Transverse colon (tissue), 4 donors: ENCODE results near the gene OOSP4B. TPM values are rescaled to one million over a fixed set of nuclear protein-coding genes. Genes with fewer than 3 reads are reported as not detected.

Experiments
- DNase-seq: peaks from one replicate; pipeline ENCODE4 v3.0.0-alpha.2; 2019
- H3K27ac ChIP-seq, 4 donors: fragments of 200-600 bp; sonication (generic); 2 replicates each; pipeline ENCODE4 v1.5.1; 2016 to 2018; ENCODE audit warnings: inconsistent platforms in 4 of 4
- H3K27me3 ChIP-seq: fragments of 200-600 bp; sonication (generic); 2 replicates; pipeline ENCODE4 v1.5.1; 2017; ENCODE audit warnings: inconsistent platforms
- H3K36me3 ChIP-seq, 4 donors: fragments of 200-600 bp; sonication (generic); 2 replicates each; pipeline ENCODE4 v1.5.1; 2017 to 2019; ENCODE audit warnings: inconsistent platforms in 4 of 4
- H3K4me1 ChIP-seq, 4 donors: fragments of 200-600 bp; sonication (generic); 2 replicates each; pipeline ENCODE4 v1.5.1; 2017 to 2020; ENCODE audit warnings: inconsistent platforms in 4 of 4
- H3K4me3 ChIP-seq, 4 donors: fragments of 200-600 bp; sonication (generic); 1 replicate in 1 of 4; 2 replicates in 3 of 4; pipeline versions ENCODE4 v1.5.1 to v1.6.1; 2017 to 2019; ENCODE audit warnings: inconsistent platforms in 4 of 4
- H3K9me3 ChIP-seq, 2 donors: fragments of 200-600 bp; sonication (generic); 2 replicates each; pipeline ENCODE4 v1.5.1; 2017 to 2019; ENCODE audit warnings: inconsistent platforms in 2 of 2
- CTCF ChIP-seq, 5 experiments: fragments of 200-600 bp in 3 of 5; fragments of 450-650 bp in 2 of 5; sonication (generic) in 3 of 5; IDR thresholded peaks; 1 replicate in 2 of 5; 2 replicates in 3 of 5; pipeline ENCODE4 v1.5.1; 2016 to 2017; ENCODE audit warnings: antibody characterized with exemption in 5 of 5, inconsistent platforms in 3 of 5, mild to moderate bottlenecking in 2 of 5, moderate library complexity in 1 of 5
- EP300 ChIP-seq: sonication (generic); formaldehyde crosslinking; IDR thresholded peaks from one replicate; pipeline ENCODE4 v1.6.1; 2017; ENCODE audit warnings: antibody characterized with exemption, low read depth
- POLR2A ChIP-seq: fragments of 450-650 bp; IDR thresholded peaks from one replicate; pipeline ENCODE4 v1.6.1; 2016; ENCODE audit warnings: antibody characterized with exemption, mild to moderate bottlenecking, moderate library complexity
- POLR2AphosphoS5 ChIP-seq, 3 donors: sonication (generic); formaldehyde crosslinking; IDR thresholded peaks; one replicate each; pipeline ENCODE4 v1.6.1; 2016; ENCODE audit warnings: antibody characterized with exemption in 3 of 3
- WGBS, 2 donors: methylation state at CpG; one replicate each; pipeline ENCODE4 v1.1.5; 2018; ENCODE audit warnings: low coverage in 1 of 2; 5-methylcytosine and 5-hydroxymethylcytosine counted together
- in situ Hi-C, 4 donors: fragments of 200-750 bp; cut with MboI; loops; one replicate each; pipeline versions ENCODE4 v1.15.0 to v1.15.1; 2017; ENCODE audit warnings: low sequenced_read_pairs in 3 of 4, low pct_ligation_motif_present in 1 of 4, low pct_unique_long_range_greater_than_20kb in 1 of 4
- intact Hi-C: fragments of 100-400 bp; cut with DNase I; formaldehyde crosslinking; loops from one replicate; pipeline ENCODE4 v1.15.1; 2023; ENCODE audit warnings: low total_unique reads
- total RNA-seq, 4 donors: library from RNA; depleted of rRNA; stranded (reverse); fragments of >200 nt; gene quantifications; one replicate each; pipeline ENCODE4 v1.1.0, GENCODE V29; 2016

Gene OOSP4B
- not detected for total RNA-seq

GRCh38 chr11:60016881-60017280 is at the start of gene OOSP4B:
OOSP4B (plus strand) TSS chr11:60017181.
- intact Hi-C loops, result no loop called here
- H3K36me3 ChIP-seq, result no peaks in the 10 kb centered on the region
- no peaks in the 10 kb centered on the region for H3K9me3 ChIP-seq
- H3K4me1 ChIP-seq, result no peaks in the 10 kb centered on the region
- H3K4me3 ChIP-seq, result no peak within 1 kb of the TSS
- no peak within 1 kb of the TSS for H3K27ac ChIP-seq
- DNase-seq, result no peak
- WGBS, 2 donors, result 83 to 89% methylated on average over 1 of the region's 1 CpG
- no peaks in the 10 kb centered on the region for H3K27me3 ChIP-seq
- TF ChIP-seq POLR2A (no peak), CTCF (IDR thresholded peaks at IDR 0.05) (no peak), POLR2AphosphoS5 (IDR thresholded peaks at IDR 0.05) (no peak), EP300 (no peak)
- in situ Hi-C loops, result no loop called here

- in situ Hi-C loops (no loop called here), intact Hi-C loops (no loop called here)
- TF ChIP-seq POLR2AphosphoS5 (IDR thresholded peaks at IDR 0.05) (no peak), POLR2A (no peak), EP300 (no peak), CTCF (IDR thresholded peaks at IDR 0.05) (no peak)
- 92 to 93% methylated on average over 3 of the region's 3 CpGs for WGBS, 2 donors
- Histone ChIP-seq H3K27ac (no peak overlapping the region), H3K27me3 (no peaks in the 10 kb centered on the region), H3K4me3 (no peak overlapping the region), H3K4me1 (peaks cover 0 to 6% (median 2%) of the 10 kb centered on the region in 4 donors), H3K9me3 (no peaks in the 10 kb centered on the region), H3K36me3 (no peaks in the 10 kb centered on the region)
- no peak for DNase-seq
Observed at GRCh38 chr11:59967677-59968394, 49.1 kb upstream of the OOSP4B start.

GRCh38 chr11:59968395-59968783 is 48.6 kb upstream of the OOSP4B start:
- 62 to 90% methylated on average over 1 of the region's 1 CpG for whole genome bisulfite sequencing, 2 donors
- no peak for DNase-seq
- in situ Hi-C loops (no loop called here), intact Hi-C loops (no loop called here)
- H3K9me3 ChIP-seq, result no peaks in the 10 kb centered on the region
- H3K27me3 ChIP-seq, result no peaks in the 10 kb centered on the region
- H3K4me1 ChIP-seq, result peaks cover 0 to under 1% (median 0%) of the 10 kb centered on the region in 4 donors
- H3K4me3 ChIP-seq, result no peak overlapping the region
- H3K27ac ChIP-seq, result no peak overlapping the region
- TF ChIP-seq EP300 (no peak), POLR2AphosphoS5 (IDR thresholded peaks at IDR 0.05) (no peak), POLR2A (no peak), CTCF (IDR thresholded peaks at IDR 0.05) (no peak)
- H3K36me3 ChIP-seq, result no peaks in the 10 kb centered on the region

DNA sequence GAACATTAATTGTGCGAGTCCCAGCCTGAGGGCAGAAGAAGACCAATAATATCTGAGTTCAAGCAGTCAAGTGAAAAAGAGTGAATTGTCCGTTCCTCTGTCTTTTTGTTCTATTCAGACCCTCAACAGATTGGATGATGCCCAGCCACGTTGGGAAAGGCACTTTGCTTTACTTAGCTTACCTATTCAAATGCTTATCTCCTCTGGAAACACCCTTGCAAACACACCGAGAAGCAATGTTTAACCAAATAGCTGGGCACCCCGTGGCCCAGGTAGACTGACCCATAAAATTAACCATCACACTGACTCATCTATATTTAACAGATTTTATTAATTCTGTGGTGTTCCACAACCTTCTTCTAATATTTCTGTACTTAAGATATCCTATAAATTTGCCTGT is 43.9 kb upstream of the OOSP4B start:
- Histone ChIP-seq H3K4me1 (no peaks in the 10 kb centered on the region), H3K27me3 (no peaks in the 10 kb centered on the region), H3K36me3 (no peaks in the 10 kb centered on the region), H3K27ac (no peak overlapping the region), H3K4me3 (no peak overlapping the region), H3K9me3 (no peaks in the 10 kb centered on the region)
- in situ Hi-C loops (no loop called here), intact Hi-C loops (no loop called here)
- 36 to 57% methylated on average over 3 to 5 of the region's 5 CpGs for WGBS, 2 donors
- no peak for TF ChIP-seq POLR2AphosphoS5 (IDR thresholded peaks at IDR 0.05)
- no peak for TF ChIP-seq EP300
- TF ChIP-seq CTCF (IDR thresholded peaks at IDR 0.05), result no peak
- no peak for TF ChIP-seq POLR2A
- no peak for DNase-seq
